Neural progenitor cell (in vitro differentiated cells): ENCODE data around the gene HOXB4.

Source experiments
- CTCF ChIP-seq: fragments of 200-600 bp; sonication (generic); IDR thresholded peaks from 2 replicates; pipeline ENCODE4 v1.5.1; 2017; ENCODE audit warnings: antibody characterized with exemption, mild to moderate bottlenecking
- EZH2 ChIP-seq: fragments of 200-600 bp; sonication (generic); IDR thresholded peaks from 2 replicates; pipeline ENCODE4 v1.6.1; 2017; ENCODE audit warnings: antibody characterized with exemption, mild to moderate bottlenecking, moderate library complexity
- EZH2phosphoT487 ChIP-seq: fragments of 200-600 bp; sonication (generic); IDR thresholded peaks from 2 replicates; pipeline ENCODE4 v1.6.1; 2017; ENCODE audit warnings: antibody characterized with exemption

DNA sequence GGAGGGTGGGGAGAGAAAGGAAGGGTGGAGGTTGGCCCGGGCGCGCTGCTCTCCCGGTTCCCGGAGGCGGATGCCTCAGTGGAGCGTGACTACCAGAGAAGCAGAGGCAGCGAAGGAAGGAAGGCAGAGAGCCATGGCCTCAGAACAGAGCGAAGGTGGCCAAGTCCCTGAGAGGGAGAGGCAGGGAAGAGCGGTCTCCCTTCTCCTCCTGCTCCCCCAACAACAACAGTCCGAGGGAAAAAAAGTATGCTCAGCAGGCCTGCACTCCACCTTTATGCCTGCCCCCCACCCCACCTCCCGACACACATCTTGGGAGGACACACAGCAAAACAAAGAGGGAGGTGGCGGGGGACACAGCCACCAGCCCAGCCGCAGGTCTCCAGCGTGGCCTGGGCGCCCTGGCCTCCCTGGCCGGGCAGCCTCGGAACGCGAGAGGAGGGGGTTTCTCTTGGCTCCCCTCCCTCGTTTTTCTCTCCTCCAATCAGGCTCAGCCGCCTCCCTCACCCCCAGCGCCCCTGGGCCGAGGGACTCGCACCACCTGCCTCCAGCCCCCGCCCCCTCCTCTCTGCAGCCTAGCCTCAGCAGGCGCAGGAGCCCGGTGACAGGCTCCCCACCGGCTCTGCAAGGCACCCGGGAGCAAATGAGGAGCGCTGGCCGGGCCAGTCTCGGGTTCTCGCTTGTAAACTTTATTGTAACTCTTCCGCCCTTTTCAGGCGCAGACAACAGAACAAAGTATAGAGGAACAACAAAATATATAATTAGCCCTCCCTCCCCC, 33.7 kb upstream of the HOXB4 start:
- no peak for TF ChIP-seq CTCF
- TF ChIP-seq EZH2 = peak; percentile 81
- TF ChIP-seq EZH2phosphoT487 = peak; percentile 23
